Lung (tissue), 12 donors: ENCODE results near the gene EFNA1. TPM values are rescaled to one million over a fixed set of nuclear protein-coding genes. Genes with fewer than 3 reads are reported as not detected.

Experiments used
- ATAC-seq: fragments of 200-7000 bp; cut with Tn5 transposase; one replicate; pipeline ENCODE4 v1.9.1; 2020; ENCODE audit warnings: moderate number of reproducible peaks; ENCODE audit not compliant: insufficient read depth, low FRiP score
- DNase-seq, 3 donors: peaks; one replicate each; pipeline ENCODE4 v3.0.0-alpha.2; 2013 to 2017
- H3K27ac ChIP-seq, 2 donors: one replicate each; pipeline ENCODE4 v1.5.1; 2013; ENCODE audit warnings: mild to moderate bottlenecking in 2 of 2, moderate library complexity in 2 of 2, control low read depth in 1 of 2, inconsistent platforms in 1 of 2, low read depth in 1 of 2, low read length in 1 of 2
- H3K27me3 ChIP-seq, 3 donors: one replicate each; pipeline ENCODE4 v1.5.1; 2013; ENCODE audit warnings: low read length in 2 of 3; ENCODE audit not compliant: control insufficient read depth in 3 of 3, insufficient read depth in 3 of 3
- H3K36me3 ChIP-seq, 4 donors: one replicate each; pipeline ENCODE4 v1.5.1; 2013; ENCODE audit warnings: low read length in 4 of 4, mild to moderate bottlenecking in 1 of 4, moderate library complexity in 1 of 4; ENCODE audit not compliant: control insufficient read depth in 4 of 4, insufficient read depth in 4 of 4
- H3K4me1 ChIP-seq, 5 donors: one replicate each; pipeline ENCODE4 v1.5.1; 2013; ENCODE audit warnings: low read length in 5 of 5, mild to moderate bottlenecking in 2 of 5, moderate library complexity in 1 of 5; ENCODE audit not compliant: control insufficient read depth in 5 of 5, insufficient read depth in 5 of 5
- H3K4me3 ChIP-seq: one replicate; pipeline ENCODE4 v1.5.1; 2013; ENCODE audit warnings: mild to moderate bottlenecking, control low read depth, moderate library complexity
- H3K9ac ChIP-seq, 2 donors: one replicate each; pipeline ENCODE4 v1.5.1; 2013; ENCODE audit warnings: low read length in 2 of 2, control low read depth in 1 of 2; ENCODE audit not compliant: insufficient read depth in 1 of 2
- H3K9me3 ChIP-seq, 4 donors: one replicate each; pipeline ENCODE4 v1.5.1; 2013; ENCODE audit warnings: low read length in 3 of 4, mild to moderate bottlenecking in 1 of 4, moderate library complexity in 1 of 4; ENCODE audit not compliant: control insufficient read depth in 4 of 4, insufficient read depth in 3 of 4
- CTCF ChIP-seq: IDR thresholded peaks from 2 replicates; pipeline ENCODE4 v1.5.1; 2012; ENCODE audit warnings: mild to moderate bottlenecking; ENCODE audit errors: control extremely low read depth, extremely low read depth
- WGBS, 2 donors: extraction: QIAGEN DNeasy Blood & Tissue Kit; methylation state at CpG; one replicate each; pipeline ENCODE4 v1.1.7; 2013; 5-methylcytosine and 5-hydroxymethylcytosine counted together
- polyA plus RNA-seq, 2 donors: library from polyadenylated mRNA; stranded (reverse); fragments of 200-250 nt; gene quantifications; one replicate each; pipeline ENCODE4 v1.2.1, GENCODE V29; 2013
- total RNA-seq, 2 donors: library from RNA; depleted of rRNA in 1 of 2; stranded (reverse); fragments of >200 nt in 1 of 2; gene quantifications; one replicate each; pipeline ENCODE4 v1.2.1, GENCODE V29; 2014 to 2021
- donor health status: control.
- donor health status: control.
- donor health status: Bipolar disorder and iron deficiency.
- donor health status: healthy.
- donor health status: DM: yes; HTN: yes; CAD: no.

Gene EFNA1
- total and polyA plus RNA-seq, 4 donors: 111 to 202 (median 168) TPM

- Histone ChIP-seq H3K4me1 (peaks cover 0 to 48% (median 16%) of the 10 kb centered on the region in 5 donors), H3K9ac (no peak overlapping the region), H3K36me3 (no peaks in the 10 kb centered on the region), H3K27me3 (peaks cover 0 to 44% (median 34%) of the 10 kb centered on the region in 3 donors), H3K27ac (no peak overlapping the region), H3K4me3 (no peak overlapping the region), H3K9me3 (no peaks in the 10 kb centered on the region)
- WGBS, 2 donors: 4 to 8% methylated on average over 10 of the region's 10 CpGs
- no peak for ATAC-seq
- no peak for DNase-seq
- TF ChIP-seq CTCF: no peak
Measured at GRCh38 chr1:155079210-155079486, 48.5 kb upstream of the EFNA1 start.

DNA sequence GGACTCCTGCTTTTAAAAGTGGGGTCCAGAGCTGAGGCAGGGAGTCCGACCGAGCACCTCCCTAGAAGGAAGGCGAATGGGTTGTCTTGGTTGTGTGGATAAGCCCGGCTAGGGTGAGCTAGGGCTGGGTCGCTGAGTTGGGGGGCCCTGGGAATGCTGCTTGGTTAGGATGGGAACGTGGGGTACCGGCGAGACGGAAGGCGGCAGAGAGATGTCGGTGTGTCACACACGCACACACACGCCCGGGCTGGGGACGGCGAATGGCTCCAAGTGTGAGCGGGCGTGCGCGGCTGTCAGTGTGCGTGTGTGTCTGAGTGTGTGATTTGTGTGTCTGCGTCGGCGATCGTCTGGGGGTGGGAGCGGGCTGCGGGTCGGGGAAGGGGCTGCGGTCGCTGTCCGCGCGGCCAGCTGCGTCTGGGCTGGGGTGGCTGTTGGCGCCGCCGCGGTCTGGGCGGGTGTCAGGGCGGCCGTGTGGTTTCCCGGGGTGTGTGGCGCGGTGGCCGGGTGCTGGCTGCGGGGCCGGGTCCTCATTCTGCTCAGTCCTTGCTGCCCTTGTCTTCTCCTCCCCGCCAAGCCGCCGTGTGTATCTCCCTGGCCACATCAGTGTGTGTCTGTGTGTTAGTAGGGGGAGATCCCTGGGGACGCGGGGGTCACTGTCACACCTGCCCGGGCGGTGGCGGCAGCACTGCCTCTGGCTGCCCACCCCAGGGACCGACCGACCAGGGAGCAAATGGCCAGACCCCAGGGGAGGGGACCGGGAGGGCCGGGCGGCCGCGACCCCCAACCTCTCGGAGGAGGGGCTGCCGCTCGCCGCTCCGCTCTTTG, 48.0 kb upstream of the EFNA1 start:
- 1 to 2% methylated on average over 51 to 67 of the region's 67 CpGs for WGBS, 2 donors
- DNase-seq (peak in 1 of 3 donors; percentile 39), ATAC-seq (no peak)
- TF ChIP-seq CTCF: no peak
- Histone ChIP-seq H3K36me3 (no peaks in the 10 kb centered on the region), H3K4me1 (peaks cover 0 to 53% (median 20%) of the 10 kb centered on the region in 5 donors), H3K9ac (no peak overlapping the region), H3K27me3 (peaks cover 0 to 46% (median 34%) of the 10 kb centered on the region in 3 donors), H3K9me3 (no peaks in the 10 kb centered on the region), H3K27ac (no peak overlapping the region), H3K4me3 (no peak overlapping the region)

DNA sequence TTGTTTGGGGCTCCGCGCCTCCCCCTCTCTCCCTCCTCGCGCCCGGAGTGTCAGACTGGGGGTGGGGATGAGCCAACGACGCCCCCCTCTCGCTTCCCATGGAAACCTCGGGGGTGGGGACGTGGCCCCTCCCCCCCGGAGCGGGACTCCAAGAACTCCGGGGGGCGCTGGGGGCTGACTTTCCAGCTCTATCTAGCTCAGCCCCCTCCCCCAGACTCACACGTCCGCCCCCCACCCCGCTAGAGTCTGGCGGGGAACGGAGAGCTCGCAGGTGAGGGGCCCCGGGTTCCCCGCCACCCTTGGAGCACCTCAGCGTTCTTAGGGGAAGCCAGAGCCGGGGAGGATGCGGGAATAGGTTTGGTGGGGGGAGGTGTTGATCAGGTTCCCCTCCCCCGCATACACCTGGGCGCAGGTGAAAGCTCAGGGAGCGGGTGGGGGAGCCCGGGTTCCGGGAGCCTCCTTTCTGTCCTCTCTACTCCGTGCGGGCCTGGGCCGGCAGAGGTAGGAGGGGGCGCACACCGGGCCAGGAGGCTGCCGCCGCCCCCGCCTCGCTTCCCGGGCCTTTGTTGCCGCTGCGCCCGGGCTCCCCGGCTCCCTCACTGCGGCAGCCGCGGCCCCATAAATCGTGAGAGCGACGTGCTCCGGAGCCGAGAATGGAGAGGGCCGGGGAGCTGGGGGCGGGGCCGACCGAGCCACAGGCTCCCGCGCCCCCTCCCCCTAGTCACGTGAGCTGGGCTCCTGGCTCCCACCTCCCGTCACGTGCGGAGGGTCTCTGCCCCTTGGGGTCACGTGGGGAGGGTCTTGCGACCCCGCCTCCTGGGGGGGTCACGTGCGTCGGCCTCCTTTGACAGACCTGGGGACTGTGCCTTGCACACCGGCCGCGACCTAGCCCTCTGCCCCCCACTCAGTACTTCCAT, 47.1 kb upstream of the EFNA1 start:
- Histone ChIP-seq H3K9me3 (no peaks in the 10 kb centered on the region), H3K4me3 (no peak overlapping the region), H3K27me3 (peaks cover 0 to 42% (median 34%) of the 10 kb centered on the region in 3 donors), H3K9ac (no peak overlapping the region), H3K4me1 (peaks cover 0 to 56% (median 20%) of the 10 kb centered on the region in 5 donors), H3K36me3 (no peaks in the 10 kb centered on the region), H3K27ac (no peak overlapping the region)
- 1 to 2% methylated on average over 33 to 71 of the region's 71 CpGs for WGBS, 2 donors
- DNase-seq (peak; percentile 58 to 73 (median 66)), ATAC-seq (no peak)
- no peak for TF ChIP-seq CTCF
